ENCODE measurements around the gene EMILIN1.
"Not testable (repeated sequence)": the region's sequence is repeated elsewhere in the genome, so short reads cannot be mapped to it uniquely, and the experiment has no call there.

The EMILIN1 gene

DNA sequence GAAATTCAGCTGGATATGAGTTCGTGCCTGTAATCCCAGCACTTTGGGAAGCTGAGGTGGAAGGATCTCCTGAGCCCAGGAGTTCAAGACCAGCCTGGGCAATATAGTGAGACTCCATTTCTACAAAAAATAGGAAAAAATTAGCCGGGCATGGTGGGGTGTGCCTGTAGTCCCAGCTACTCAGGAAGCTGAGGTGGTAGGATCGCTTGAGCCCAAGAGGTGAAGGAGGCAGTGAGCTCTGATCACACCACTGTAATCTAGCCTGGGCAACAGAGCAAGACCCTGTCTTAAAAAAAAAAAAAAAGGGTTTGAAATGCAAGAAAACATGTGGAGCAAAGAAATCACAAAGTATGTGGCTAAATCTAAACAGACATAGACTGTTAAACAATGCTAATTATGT, 30.7 kb downstream of the EMILIN1 start:
- no peak for ATAC-seq
- TF ChIP-seq ZFP30 (CRISPR knock-in tag; IDR thresholded peaks at IDR 0.05) = no peak
- TF ChIP-seq TOX (CRISPR knock-in tag; IDR thresholded peaks at IDR 0.05; ENCODE audit: borderline replicate concordance) = no peak
- TF ChIP-seq PPARA (CRISPR knock-in tag; IDR thresholded peaks at IDR 0.05; ENCODE audit: borderline replicate concordance) = no peak
- TF ChIP-seq TCF4 (CRISPR knock-in tag; IDR thresholded peaks at IDR 0.05; ENCODE audit: borderline replicate concordance) = no peak
- TF ChIP-seq ARNTL (CRISPR knock-in tag; IDR thresholded peaks at IDR 0.05; ENCODE audit: borderline replicate concordance, low read depth) = no peak
- TF ChIP-seq CSDC2 (CRISPR knock-in tag; IDR thresholded peaks at IDR 0.05) = no peak
- no peak for TF ChIP-seq ZNF70 (CRISPR knock-in tag; IDR thresholded peaks at IDR 0.05)
- no peak for TF ChIP-seq ZNF8 (CRISPR knock-in tag; IDR thresholded peaks at IDR 0.05)
- no peak for TF ChIP-seq ZNF565 (CRISPR knock-in tag; conservative IDR thresholded peaks at IDR 0.05; ENCODE audit: low read depth)
- TF ChIP-seq ZFP3 (CRISPR knock-in tag; IDR thresholded peaks at IDR 0.05) = no peak

GRCh38 chr2:27110603-27111352, 32.4 kb downstream of the EMILIN1 start:
- not testable (repeated sequence) for ATAC-seq

DNA sequence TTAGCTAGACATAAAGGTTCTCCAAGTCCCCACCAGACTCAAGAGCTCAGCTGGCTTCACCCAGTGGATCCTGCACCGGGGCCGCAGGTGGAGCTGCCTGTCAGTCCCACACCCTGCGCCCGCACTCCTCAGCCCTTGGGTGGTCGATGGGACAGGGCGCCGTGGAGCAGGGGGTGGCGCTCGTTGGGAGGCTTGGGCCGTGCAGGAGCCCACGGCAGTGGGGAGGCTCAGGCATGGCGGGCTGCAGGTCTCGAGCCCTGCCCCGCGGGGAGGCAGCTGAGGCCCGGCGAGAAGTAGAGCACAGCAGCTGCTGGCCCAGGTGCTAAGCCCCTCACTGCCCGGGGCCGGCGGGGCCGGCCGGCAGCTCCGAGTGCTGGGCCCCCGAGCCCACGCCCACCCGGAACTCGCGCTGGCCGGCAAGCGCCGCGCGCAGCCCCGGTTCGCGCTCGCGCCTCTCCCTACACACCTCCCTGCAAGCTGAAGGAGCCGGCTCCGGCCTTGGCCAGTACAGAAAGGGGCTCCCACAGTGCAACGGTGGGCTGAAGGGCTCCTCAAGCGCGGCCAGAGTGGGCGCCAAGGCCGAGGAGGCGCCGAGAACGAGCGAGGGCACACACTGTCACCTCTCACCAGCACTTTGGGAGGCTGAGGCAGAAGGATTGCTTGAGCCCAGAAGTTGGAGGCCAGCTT, 33.1 kb downstream of the EMILIN1 start:
- not testable (repeated sequence) for ATAC-seq

- TF ChIP-seq ZNF565 (CRISPR knock-in tag; conservative IDR thresholded peaks at IDR 0.05; ENCODE audit: low read depth) (no peak), TOX (CRISPR knock-in tag; IDR thresholded peaks at IDR 0.05; ENCODE audit: borderline replicate concordance) (no peak), ISL1 (CRISPR knock-in tag; IDR thresholded peaks at IDR 0.05) (no peak), PATZ1 (CRISPR knock-in tag; IDR thresholded peaks at IDR 0.05; ENCODE audit: borderline replicate concordance) (no peak), RARB (CRISPR knock-in tag; IDR thresholded peaks at IDR 0.05) (no peak), ZFP3 (CRISPR knock-in tag; IDR thresholded peaks at IDR 0.05) (no peak), BACH2 (CRISPR knock-in tag; IDR thresholded peaks at IDR 0.05; ENCODE audit: borderline replicate concordance) (no peak)
- ATAC-seq = no peak
Measured at GRCh38 chr2:27115519-27115918, 37.1 kb downstream of the EMILIN1 start.

DNA sequence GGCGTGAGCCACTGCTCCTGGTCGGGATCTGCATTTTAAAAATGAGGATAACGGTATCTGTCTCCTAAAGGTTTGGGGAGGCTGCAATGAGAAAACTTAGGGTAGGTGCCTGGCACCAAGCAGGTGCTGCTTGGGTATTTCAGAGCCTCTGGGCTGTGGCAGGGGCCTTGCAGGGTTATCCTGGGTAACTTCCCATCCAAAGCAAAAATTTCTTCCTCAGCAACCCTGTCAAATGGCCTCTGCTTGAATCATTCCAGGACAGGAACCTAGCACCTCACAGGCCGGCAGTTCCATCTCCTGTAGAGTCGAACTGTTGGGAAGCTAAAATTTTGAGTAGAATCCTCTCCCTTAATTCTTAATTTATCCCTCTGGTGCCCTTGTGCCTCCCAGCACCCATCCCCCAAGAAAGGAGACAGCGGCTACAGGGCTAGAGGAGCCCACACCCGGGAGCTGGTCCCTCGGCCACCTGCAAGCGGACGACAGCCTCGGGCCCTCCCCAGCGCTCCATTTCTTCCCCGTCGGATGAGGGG, 39.6 kb downstream of the EMILIN1 start:
- ATAC-seq = peak; percentile 30
- TF ChIP-seq BACH2 (CRISPR knock-in tag; IDR thresholded peaks at IDR 0.05; ENCODE audit: borderline replicate concordance) (no peak), ISL1 (CRISPR knock-in tag; IDR thresholded peaks at IDR 0.05) (no peak), ZFP3 (CRISPR knock-in tag; IDR thresholded peaks at IDR 0.05) (no peak), GLIS3 (CRISPR knock-in tag; IDR thresholded peaks at IDR 0.05) (no peak), ZC3H10 (CRISPR knock-in tag; IDR thresholded peaks at IDR 0.05) (no peak), TOX (CRISPR knock-in tag; IDR thresholded peaks at IDR 0.05; ENCODE audit: borderline replicate concordance) (no peak), SNAI2 (CRISPR knock-in tag; IDR thresholded peaks at IDR 0.05) (no peak), ZNF565 (CRISPR knock-in tag; conservative IDR thresholded peaks at IDR 0.05; ENCODE audit: low read depth) (no peak), OSR1 (CRISPR knock-in tag; IDR thresholded peaks at IDR 0.05) (no peak), CSDC2 (CRISPR knock-in tag; IDR thresholded peaks at IDR 0.05) (no peak), ARNTL (CRISPR knock-in tag; IDR thresholded peaks at IDR 0.05; ENCODE audit: borderline replicate concordance, low read depth) (no peak), RARB (CRISPR knock-in tag; IDR thresholded peaks at IDR 0.05) (no peak), TCF4 (CRISPR knock-in tag; IDR thresholded peaks at IDR 0.05; ENCODE audit: borderline replicate concordance) (no peak), ZNF70 (CRISPR knock-in tag; IDR thresholded peaks at IDR 0.05) (no peak)
- TF ChIP-seq, protein P1, sequence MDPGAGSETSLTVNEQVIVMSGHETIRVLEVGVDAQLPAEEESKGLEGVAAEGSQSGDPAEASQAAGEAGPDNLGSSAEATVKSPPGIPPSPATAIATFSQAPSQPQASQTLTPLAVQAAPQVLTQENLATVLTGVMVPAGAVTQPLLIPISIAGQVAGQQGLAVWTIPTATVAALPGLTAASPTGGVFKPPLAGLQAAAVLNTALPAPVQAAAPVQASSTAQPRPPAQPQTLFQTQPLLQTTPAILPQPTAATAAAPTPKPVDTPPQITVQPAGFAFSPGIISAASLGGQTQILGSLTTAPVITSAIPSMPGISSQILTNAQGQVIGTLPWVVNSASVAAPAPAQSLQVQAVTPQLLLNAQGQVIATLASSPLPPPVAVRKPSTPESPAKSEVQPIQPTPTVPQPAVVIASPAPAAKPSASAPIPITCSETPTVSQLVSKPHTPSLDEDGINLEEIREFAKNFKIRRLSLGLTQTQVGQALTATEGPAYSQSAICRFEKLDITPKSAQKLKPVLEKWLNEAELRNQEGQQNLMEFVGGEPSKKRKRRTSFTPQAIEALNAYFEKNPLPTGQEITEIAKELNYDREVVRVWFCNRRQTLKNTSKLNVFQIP (CRISPR knock-in tag; IDR thresholded peaks at IDR 0.05; ENCODE audit: borderline replicate concordance, low read depth) = no peak
- TF ChIP-seq, protein P2, sequence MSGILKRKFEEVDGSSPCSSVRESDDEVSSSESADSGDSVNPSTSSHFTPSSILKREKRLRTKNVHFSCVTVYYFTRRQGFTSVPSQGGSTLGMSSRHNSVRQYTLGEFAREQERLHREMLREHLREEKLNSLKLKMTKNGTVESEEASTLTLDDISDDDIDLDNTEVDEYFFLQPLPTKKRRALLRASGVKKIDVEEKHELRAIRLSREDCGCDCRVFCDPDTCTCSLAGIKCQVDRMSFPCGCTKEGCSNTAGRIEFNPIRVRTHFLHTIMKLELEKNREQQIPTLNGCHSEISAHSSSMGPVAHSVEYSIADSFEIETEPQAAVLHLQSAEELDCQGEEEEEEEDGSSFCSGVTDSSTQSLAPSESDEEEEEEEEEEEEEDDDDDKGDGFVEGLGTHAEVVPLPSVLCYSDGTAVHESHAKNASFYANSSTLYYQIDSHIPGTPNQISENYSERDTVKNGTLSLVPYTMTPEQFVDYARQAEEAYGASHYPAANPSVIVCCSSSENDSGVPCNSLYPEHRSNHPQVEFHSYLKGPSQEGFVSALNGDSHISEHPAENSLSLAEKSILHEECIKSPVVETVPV (CRISPR knock-in tag; IDR thresholded peaks at IDR 0.05) = no peak
- TF ChIP-seq, protein P3, sequence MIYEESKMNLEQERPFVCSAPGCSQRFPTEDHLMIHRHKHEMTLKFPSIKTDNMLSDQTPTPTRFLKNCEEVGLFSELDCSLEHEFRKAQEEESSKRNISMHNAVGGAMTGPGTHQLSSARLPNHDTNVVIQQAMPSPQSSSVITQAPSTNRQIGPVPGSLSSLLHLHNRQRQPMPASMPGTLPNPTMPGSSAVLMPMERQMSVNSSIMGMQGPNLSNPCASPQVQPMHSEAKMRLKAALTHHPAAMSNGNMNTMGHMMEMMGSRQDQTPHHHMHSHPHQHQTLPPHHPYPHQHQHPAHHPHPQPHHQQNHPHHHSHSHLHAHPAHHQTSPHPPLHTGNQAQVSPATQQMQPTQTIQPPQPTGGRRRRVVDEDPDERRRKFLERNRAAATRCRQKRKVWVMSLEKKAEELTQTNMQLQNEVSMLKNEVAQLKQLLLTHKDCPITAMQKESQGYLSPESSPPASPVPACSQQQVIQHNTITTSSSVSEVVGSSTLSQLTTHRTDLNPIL (CRISPR knock-in tag; IDR thresholded peaks at IDR 0.05; ENCODE audit: low read depth) = no peak
- TF ChIP-seq, protein P4, sequence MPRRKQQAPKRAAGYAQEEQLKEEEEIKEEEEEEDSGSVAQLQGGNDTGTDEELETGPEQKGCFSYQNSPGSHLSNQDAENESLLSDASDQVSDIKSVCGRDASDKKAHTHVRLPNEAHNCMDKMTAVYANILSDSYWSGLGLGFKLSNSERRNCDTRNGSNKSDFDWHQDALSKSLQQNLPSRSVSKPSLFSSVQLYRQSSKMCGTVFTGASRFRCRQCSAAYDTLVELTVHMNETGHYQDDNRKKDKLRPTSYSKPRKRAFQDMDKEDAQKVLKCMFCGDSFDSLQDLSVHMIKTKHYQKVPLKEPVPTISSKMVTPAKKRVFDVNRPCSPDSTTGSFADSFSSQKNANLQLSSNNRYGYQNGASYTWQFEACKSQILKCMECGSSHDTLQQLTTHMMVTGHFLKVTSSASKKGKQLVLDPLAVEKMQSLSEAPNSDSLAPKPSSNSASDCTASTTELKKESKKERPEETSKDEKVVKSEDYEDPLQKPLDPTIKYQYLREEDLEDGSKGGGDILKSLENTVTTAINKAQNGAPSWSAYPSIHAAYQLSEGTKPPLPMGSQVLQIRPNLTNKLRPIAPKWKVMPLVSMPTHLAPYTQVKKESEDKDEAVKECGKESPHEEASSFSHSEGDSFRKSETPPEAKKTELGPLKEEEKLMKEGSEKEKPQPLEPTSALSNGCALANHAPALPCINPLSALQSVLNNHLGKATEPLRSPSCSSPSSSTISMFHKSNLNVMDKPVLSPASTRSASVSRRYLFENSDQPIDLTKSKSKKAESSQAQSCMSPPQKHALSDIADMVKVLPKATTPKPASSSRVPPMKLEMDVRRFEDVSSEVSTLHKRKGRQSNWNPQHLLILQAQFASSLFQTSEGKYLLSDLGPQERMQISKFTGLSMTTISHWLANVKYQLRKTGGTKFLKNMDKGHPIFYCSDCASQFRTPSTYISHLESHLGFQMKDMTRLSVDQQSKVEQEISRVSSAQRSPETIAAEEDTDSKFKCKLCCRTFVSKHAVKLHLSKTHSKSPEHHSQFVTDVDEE (CRISPR knock-in tag; IDR thresholded peaks at IDR 0.05) = no peak
